B cell (primary cell): ENCODE results near the gene SZT2.

Experiments used
- CTCF ChIP-seq: fragments of 200-600 bp; IDR thresholded peaks from one replicate; pipeline ENCODE4 v1.8.0; 2022; ENCODE audit warnings: antibody characterized with exemption, mild to moderate bottlenecking
- EZH2 ChIP-seq: IDR thresholded peaks from 2 replicates; pipeline ENCODE4 v1.6.1; 2012; ENCODE audit warnings: borderline replicate concordance, low read depth, mild to moderate bottlenecking, moderate library complexity, low read length; ENCODE audit not compliant: insufficient read depth, poor library complexity, severe bottlenecking

DNA sequence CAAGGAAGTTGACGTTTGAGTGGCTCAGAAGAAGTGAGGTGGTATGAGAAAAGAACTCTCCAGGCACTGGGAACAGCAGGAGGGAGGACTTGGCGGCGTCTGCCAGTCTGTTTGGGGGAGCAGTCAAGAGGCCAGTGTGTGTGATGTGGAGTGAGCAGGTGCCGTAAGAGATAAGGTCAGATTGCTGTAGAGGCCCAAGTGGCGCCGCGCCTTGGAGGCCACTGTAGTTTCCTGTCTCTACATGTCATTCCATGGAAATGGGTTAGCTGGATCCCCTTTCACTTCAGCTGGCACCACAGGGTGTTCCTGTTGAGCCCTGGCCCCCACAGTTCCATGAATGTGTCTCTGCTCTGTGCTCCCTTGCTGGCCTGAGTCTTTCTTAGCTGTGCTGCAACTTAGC lies 105.5 kb downstream of the SZT2 start:
- TF ChIP-seq CTCF (no peak), EZH2 (no peak)
